DOHH2 (cell line): ENCODE results near the gene BATF.

Experiments used
- EZH2phosphoT487 ChIP-seq: fragments of 200-600 bp; sonication (generic); IDR thresholded peaks from 2 replicates; pipeline ENCODE4 v1.6.1; 2017; ENCODE audit warnings: borderline replicate concordance, mild to moderate bottlenecking, antibody characterized with exemption, low read length, moderate library complexity, mixed read lengths
- TF ChIP-seq, protein P1 (sequence below): fragments of 200-600 bp; sonication (generic); IDR thresholded peaks from one replicate; pipeline ENCODE4 v1.5.1; 2014; ENCODE audit warnings: antibody characterized with exemption, mild to moderate bottlenecking, low read depth, low read length; ENCODE audit not compliant: poor library complexity, severe bottlenecking

- TF ChIP-seq, protein P1, sequence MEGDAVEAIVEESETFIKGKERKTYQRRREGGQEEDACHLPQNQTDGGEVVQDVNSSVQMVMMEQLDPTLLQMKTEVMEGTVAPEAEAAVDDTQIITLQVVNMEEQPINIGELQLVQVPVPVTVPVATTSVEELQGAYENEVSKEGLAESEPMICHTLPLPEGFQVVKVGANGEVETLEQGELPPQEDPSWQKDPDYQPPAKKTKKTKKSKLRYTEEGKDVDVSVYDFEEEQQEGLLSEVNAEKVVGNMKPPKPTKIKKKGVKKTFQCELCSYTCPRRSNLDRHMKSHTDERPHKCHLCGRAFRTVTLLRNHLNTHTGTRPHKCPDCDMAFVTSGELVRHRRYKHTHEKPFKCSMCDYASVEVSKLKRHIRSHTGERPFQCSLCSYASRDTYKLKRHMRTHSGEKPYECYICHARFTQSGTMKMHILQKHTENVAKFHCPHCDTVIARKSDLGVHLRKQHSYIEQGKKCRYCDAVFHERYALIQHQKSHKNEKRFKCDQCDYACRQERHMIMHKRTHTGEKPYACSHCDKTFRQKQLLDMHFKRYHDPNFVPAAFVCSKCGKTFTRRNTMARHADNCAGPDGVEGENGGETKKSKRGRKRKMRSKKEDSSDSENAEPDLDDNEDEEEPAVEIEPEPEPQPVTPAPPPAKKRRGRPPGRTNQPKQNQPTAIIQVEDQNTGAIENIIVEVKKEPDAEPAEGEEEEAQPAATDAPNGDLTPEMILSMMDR: no peak
- no peak for TF ChIP-seq EZH2phosphoT487
Observed at GRCh38 chr14:75533791-75534555, 11.7 kb downstream of the BATF start.
